ENCODE data around the gene APBB2. TPM values are rescaled to one million over a fixed set of nuclear protein-coding genes. Genes with fewer than 3 reads are reported as not detected.

APBB2 gene
- total and polyA plus RNA-seq, 2 experiments from 2014 or later = 35.8 to 74.8 TPM

DNA sequence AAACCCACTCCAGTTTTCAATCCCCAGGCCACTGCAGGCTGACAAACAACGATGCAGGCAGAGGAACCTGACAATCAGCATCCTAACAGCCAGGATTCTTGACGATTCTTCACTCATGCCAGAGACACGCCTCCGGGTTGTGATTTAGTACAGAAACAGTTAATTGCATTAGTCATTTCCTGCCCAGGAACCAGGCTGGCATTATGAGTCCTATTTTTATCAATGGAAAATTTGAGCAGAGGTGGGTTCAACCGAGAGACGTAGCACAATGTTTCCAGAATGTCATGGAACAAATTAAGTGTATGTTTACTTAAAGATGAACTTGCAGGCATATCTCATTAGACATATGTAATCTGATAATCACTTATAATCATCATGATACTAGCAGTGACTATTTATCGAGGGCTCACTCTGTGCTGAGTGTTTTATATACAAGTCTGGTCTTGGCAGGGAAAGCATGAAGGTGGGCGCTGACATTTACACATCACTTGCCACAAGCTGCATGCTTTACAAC lies 304.9 kb downstream of the APBB2 start:
- 0 out of 2 replicates have a peak, but pooled peaks cover 3% of the 10 kb centered on the region for H3K4me1 ChIP-seq (ENCODE audit: insufficient read depth)
- DNase-seq (ENCODE audit: low spot score) = no peak
- Mint-ChIP-seq H3K36me3 (ENCODE audit: low read depth) (peaks cover 2% of the 10 kb centered on the region; the same call in 1 of the 3 replicates), H3K27me3 (ENCODE audit: insufficient read depth, low read depth, poor library complexity) (peaks cover 9% of the 10 kb centered on the region), H3K9me3 (no peaks in the 10 kb centered on the region), H3K4me3 (no peak overlapping the region), H3K4me1 (peaks cover 11% of the 10 kb centered on the region), H3K27ac (0 out of 2 replicates have a peak overlapping the region, but pooled peaks have one; percentile 53)
- no peak overlapping the region for H3K4me3 ChIP-seq
- H3K36me3 ChIP-seq (ENCODE audit: insufficient read depth) = no peaks in the 10 kb centered on the region; the same call in 1 of the 2 replicates
- TF ChIP-seq, protein P1, sequence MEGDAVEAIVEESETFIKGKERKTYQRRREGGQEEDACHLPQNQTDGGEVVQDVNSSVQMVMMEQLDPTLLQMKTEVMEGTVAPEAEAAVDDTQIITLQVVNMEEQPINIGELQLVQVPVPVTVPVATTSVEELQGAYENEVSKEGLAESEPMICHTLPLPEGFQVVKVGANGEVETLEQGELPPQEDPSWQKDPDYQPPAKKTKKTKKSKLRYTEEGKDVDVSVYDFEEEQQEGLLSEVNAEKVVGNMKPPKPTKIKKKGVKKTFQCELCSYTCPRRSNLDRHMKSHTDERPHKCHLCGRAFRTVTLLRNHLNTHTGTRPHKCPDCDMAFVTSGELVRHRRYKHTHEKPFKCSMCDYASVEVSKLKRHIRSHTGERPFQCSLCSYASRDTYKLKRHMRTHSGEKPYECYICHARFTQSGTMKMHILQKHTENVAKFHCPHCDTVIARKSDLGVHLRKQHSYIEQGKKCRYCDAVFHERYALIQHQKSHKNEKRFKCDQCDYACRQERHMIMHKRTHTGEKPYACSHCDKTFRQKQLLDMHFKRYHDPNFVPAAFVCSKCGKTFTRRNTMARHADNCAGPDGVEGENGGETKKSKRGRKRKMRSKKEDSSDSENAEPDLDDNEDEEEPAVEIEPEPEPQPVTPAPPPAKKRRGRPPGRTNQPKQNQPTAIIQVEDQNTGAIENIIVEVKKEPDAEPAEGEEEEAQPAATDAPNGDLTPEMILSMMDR (conservative IDR thresholded peaks at IDR 0.05; ENCODE audit: low read depth in 2 of 2) = no peak
- TF ChIP-seq STAT1 (IDR thresholded peaks at IDR 0.05; ENCODE audit: unreplicated experiment) (no peak), NANOG (IDR thresholded peaks at IDR 0.05; ENCODE audit: borderline replicate concordance) (no peak), EZH2 (IDR thresholded peaks at IDR 0.05; ENCODE audit: low read depth, unreplicated experiment) (no peak), CREB1 (CRISPR knock-in tag; IDR thresholded peaks at IDR 0.05; ENCODE audit: low read depth) (no peak), EZH2phosphoT487 (IDR thresholded peaks at IDR 0.05; ENCODE audit: unreplicated experiment) (no peak), ZNF114 (CRISPR knock-in tag; IDR thresholded peaks at IDR 0.05) (no peak), POLR2AphosphoS5 (IDR thresholded peaks at IDR 0.05; ENCODE audit: low read depth) (no peak), ZNF331 (CRISPR knock-in tag; IDR thresholded peaks at IDR 0.05; ENCODE audit: low read depth) (no peak), JUNB (IDR thresholded peaks at IDR 0.05; ENCODE audit: unreplicated experiment) (no peak)
- TF ChIP-seq, protein P2, sequence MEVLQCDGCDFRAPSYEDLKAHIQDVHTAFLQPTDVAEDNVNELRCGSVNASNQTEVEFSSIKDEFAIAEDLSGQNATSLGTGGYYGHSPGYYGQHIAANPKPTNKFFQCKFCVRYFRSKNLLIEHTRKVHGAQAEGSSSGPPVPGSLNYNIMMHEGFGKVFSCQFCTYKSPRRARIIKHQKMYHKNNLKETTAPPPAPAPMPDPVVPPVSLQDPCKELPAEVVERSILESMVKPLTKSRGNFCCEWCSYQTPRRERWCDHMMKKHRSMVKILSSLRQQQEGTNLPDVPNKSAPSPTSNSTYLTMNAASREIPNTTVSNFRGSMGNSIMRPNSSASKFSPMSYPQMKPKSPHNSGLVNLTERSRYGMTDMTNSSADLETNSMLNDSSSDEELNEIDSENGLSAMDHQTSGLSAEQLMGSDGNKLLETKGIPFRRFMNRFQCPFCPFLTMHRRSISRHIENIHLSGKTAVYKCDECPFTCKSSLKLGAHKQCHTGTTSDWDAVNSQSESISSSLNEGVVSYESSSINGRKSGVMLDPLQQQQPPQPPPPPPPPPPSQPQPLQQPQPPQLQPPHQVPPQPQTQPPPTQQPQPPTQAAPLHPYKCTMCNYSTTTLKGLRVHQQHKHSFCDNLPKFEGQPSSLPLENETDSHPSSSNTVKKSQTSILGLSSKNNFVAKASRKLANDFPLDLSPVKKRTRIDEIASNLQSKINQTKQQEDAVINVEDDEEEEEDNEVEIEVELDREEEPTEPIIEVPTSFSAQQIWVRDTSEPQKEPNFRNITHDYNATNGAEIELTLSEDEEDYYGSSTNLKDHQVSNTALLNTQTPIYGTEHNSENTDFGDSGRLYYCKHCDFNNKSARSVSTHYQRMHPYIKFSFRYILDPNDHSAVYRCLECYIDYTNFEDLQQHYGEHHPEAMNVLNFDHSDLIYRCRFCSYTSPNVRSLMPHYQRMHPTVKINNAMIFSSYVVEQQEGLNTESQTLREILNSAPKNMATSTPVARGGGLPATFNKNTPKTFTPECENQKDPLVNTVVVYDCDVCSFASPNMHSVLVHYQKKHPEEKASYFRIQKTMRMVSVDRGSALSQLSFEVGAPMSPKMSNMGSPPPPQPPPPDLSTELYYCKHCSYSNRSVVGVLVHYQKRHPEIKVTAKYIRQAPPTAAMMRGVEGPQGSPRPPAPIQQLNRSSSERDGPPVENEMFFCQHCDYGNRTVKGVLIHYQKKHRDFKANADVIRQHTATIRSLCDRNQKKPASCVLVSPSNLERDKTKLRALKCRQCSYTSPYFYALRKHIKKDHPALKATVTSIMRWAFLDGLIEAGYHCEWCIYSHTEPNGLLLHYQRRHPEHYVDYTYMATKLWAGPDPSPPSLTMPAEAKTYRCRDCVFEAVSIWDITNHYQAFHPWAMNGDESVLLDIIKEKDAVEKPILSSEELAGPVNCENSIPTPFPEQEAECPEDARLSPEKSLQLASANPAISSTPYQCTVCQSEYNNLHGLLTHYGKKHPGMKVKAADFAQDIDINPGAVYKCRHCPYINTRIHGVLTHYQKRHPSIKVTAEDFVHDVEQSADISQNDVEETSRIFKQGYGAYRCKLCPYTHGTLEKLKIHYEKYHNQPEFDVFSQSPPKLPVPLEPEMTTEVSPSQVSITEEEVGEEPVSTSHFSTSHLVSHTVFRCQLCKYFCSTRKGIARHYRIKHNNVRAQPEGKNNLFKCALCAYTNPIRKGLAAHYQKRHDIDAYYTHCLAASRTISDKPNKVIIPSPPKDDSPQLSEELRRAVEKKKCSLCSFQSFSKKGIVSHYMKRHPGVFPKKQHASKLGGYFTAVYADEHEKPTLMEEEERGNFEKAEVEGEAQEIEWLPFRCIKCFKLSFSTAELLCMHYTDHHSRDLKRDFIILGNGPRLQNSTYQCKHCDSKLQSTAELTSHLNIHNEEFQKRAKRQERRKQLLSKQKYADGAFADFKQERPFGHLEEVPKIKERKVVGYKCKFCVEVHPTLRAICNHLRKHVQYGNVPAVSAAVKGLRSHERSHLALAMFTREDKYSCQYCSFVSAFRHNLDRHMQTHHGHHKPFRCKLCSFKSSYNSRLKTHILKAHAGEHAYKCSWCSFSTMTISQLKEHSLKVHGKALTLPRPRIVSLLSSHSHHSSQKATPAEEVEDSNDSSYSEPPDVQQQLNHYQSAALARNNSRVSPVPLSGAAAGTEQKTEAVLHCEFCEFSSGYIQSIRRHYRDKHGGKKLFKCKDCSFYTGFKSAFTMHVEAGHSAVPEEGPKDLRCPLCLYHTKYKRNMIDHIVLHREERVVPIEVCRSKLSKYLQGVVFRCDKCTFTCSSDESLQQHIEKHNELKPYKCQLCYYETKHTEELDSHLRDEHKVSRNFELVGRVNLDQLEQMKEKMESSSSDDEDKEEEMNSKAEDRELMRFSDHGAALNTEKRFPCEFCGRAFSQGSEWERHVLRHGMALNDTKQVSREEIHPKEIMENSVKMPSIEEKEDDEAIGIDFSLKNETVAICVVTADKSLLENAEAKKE (CRISPR knock-in tag; IDR thresholded peaks at IDR 0.05) = no peak
- TF ChIP-seq, protein P3, sequence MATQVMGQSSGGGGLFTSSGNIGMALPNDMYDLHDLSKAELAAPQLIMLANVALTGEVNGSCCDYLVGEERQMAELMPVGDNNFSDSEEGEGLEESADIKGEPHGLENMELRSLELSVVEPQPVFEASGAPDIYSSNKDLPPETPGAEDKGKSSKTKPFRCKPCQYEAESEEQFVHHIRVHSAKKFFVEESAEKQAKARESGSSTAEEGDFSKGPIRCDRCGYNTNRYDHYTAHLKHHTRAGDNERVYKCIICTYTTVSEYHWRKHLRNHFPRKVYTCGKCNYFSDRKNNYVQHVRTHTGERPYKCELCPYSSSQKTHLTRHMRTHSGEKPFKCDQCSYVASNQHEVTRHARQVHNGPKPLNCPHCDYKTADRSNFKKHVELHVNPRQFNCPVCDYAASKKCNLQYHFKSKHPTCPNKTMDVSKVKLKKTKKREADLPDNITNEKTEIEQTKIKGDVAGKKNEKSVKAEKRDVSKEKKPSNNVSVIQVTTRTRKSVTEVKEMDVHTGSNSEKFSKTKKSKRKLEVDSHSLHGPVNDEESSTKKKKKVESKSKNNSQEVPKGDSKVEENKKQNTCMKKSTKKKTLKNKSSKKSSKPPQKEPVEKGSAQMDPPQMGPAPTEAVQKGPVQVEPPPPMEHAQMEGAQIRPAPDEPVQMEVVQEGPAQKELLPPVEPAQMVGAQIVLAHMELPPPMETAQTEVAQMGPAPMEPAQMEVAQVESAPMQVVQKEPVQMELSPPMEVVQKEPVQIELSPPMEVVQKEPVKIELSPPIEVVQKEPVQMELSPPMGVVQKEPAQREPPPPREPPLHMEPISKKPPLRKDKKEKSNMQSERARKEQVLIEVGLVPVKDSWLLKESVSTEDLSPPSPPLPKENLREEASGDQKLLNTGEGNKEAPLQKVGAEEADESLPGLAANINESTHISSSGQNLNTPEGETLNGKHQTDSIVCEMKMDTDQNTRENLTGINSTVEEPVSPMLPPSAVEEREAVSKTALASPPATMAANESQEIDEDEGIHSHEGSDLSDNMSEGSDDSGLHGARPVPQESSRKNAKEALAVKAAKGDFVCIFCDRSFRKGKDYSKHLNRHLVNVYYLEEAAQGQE (IDR thresholded peaks at IDR 0.05; ENCODE audit: unreplicated experiment) = no peak
- TF ChIP-seq, protein P4, sequence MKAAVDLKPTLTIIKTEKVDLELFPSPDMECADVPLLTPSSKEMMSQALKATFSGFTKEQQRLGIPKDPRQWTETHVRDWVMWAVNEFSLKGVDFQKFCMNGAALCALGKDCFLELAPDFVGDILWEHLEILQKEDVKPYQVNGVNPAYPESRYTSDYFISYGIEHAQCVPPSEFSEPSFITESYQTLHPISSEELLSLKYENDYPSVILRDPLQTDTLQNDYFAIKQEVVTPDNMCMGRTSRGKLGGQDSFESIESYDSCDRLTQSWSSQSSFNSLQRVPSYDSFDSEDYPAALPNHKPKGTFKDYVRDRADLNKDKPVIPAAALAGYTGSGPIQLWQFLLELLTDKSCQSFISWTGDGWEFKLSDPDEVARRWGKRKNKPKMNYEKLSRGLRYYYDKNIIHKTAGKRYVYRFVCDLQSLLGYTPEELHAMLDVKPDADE (IDR thresholded peaks at IDR 0.05) = no peak
- no peaks in the 10 kb centered on the region for H3K27me3 ChIP-seq (ENCODE audit: insufficient read depth)
- H2AFZ ChIP-seq = no peak overlapping the region
- H3K79me2 ChIP-seq (replicated peaks; ENCODE audit: insufficient read depth) = no peaks in the 10 kb centered on the region
- no peaks in the 10 kb centered on the region for H3K9me2 ChIP-seq (ENCODE audit: insufficient read depth)
- no peak overlapping the region for H3K27ac ChIP-seq (ENCODE audit: low read depth)
- H4K20me1 ChIP-seq (replicated peaks; ENCODE audit: insufficient read depth) = no peaks in the 10 kb centered on the region
- H3K4me2 ChIP-seq = no peak overlapping the region
- ATAC-seq = no peak
- no peaks in the 10 kb centered on the region for H3F3A ChIP-seq (replicated peaks; ENCODE audit: low read depth)
